CD4-positive, alpha-beta T cell (primary cell): ENCODE data around the gene GNPDA1. TPM values are rescaled to one million over a fixed set of nuclear protein-coding genes. Genes with fewer than 3 reads are reported as not detected.

Experiments
- ATAC-seq: fragments of 200-7000 bp; cut with Tn5 transposase; one replicate; pipeline ENCODE4 v1.10.0; 2022; ENCODE audit warnings: mild to moderate bottlenecking; ENCODE audit not compliant: poor library complexity
- CTCF ChIA-PET: fragments of 350-600 bp; sonication (Branson Sonifier 250); formaldehyde crosslinking; loops from one replicate; lab custom pipeline; 2021; ENCODE audit warnings: antibody characterized with exemption, inconsistent platforms; lab: Charles Lee
- POLR2A ChIA-PET: fragments of 350-600 bp; sonication (Branson Sonifier 250); formaldehyde crosslinking; loops from one replicate; lab custom pipeline; 2021; ENCODE audit warnings: antibody characterized with exemption, inconsistent platforms; lab: Charles Lee
- DNase-seq, 14 experiments: peaks; one replicate each; pipeline ENCODE4 v3.0.0-alpha.2; 2013 to 2020; ENCODE audit warnings: mixed read lengths in 2 of 14
- H3K27ac ChIP-seq, 2 donors: one replicate each; pipeline versions ENCODE4 v1.5.1 to v1.7.0; 2013; ENCODE audit warnings: low read length in 2 of 2, low read depth in 1 of 2, mild to moderate bottlenecking in 1 of 2
- H3K27me3 ChIP-seq, 2 experiments: 1 replicate in 1 of 2; 2 replicates in 1 of 2; pipeline versions ENCODE4 v1.6.1 to v1.7.0; 2013; ENCODE audit warnings: low read length in 2 of 2, control low read depth in 1 of 2, mild to moderate bottlenecking in 1 of 2, moderate library complexity in 1 of 2; ENCODE audit not compliant: insufficient read depth in 2 of 2, control insufficient read depth in 1 of 2
- H3K36me3 ChIP-seq: one replicate; pipeline ENCODE4 v1.6.1; 2013; ENCODE audit warnings: low read length, control low read depth; ENCODE audit not compliant: insufficient read depth
- H3K4me1 ChIP-seq: one replicate; pipeline ENCODE4 v1.6.1; 2013; ENCODE audit warnings: low read length, control low read depth; ENCODE audit not compliant: insufficient read depth
- H3K4me3 ChIP-seq: one replicate; pipeline ENCODE4 v1.5.1; 2013; ENCODE audit warnings: mild to moderate bottlenecking, low read length, moderate library complexity
- H3K9me3 ChIP-seq, 2 experiments: 1 replicate in 1 of 2; 2 replicates in 1 of 2; pipeline versions ENCODE4 v1.6.1 to v1.7.0; 2013; ENCODE audit warnings: low read length in 2 of 2, mild to moderate bottlenecking in 2 of 2, control low read depth in 1 of 2, moderate library complexity in 1 of 2; ENCODE audit not compliant: control insufficient read depth in 1 of 2, insufficient read depth in 1 of 2
- H3K27ac Mint-ChIP-seq: one replicate; pipeline ENCODE4 v1.8.0; 2020; ENCODE audit warnings: mixed read lengths
- H3K27me3 Mint-ChIP-seq: one replicate; pipeline ENCODE4 v1.8.0; 2021; ENCODE audit warnings: mixed read lengths
- H3K36me3 Mint-ChIP-seq: one replicate; pipeline ENCODE4 v1.8.0; 2021; ENCODE audit warnings: low read depth, mixed read lengths
- H3K4me1 Mint-ChIP-seq: one replicate; pipeline ENCODE4 v1.8.0; 2021; ENCODE audit warnings: low read depth, mixed read lengths
- H3K4me3 Mint-ChIP-seq: one replicate; pipeline ENCODE4 v1.8.0; 2020; ENCODE audit warnings: mild to moderate bottlenecking, mixed read lengths
- H3K9me3 Mint-ChIP-seq: one replicate; pipeline ENCODE4 v1.8.0; 2020; ENCODE audit warnings: mixed read lengths
- intact Hi-C, 2 experiments: fragments of 100-400 bp; cut with DNase I in 1 of 2; cut with micrococcal nuclease in 1 of 2; formaldehyde crosslinking; loops; one replicate each; pipeline versions ENCODE4 v1.15.1 to v1.9.0; 2023 to 2025; cut with DNase I, micrococcal nuclease
- total RNA-seq, 174 experiments: library from RNA in 2 of 174; stranded (reverse) in 2 of 174; gene quantifications; one replicate each; pipeline ENCODE4 v1.2.3 and lab custom pipeline; 2021 to 2026
- TF ChIP-seq, protein P1 (sequence below): fragments of 200-600 bp; IDR thresholded peaks from one replicate; pipeline ENCODE4 v1.8.0; 2022; ENCODE audit warnings: antibody characterized with exemption, mild to moderate bottlenecking

GNPDA1 gene
- total RNA-seq, 2 experiments from 2014 or later, result 5.8 to 6.6 TPM

- peak; percentile 100 for ATAC-seq
These were observed 12.0 kb upstream of the GNPDA1 start for GRCh38 chr5:142024771-142025304.

GRCh38 chr5:142023836-142024235, 11.0 kb upstream of the GNPDA1 start:
- H3K27ac Mint-ChIP-seq, result peak overlapping the region; percentile 93
- Histone ChIP-seq H3K4me3 (no peak overlapping the region), H3K27ac (no peak overlapping the region), H3K4me1 (peaks cover 9% of the 10 kb centered on the region), H3K9me3 (no peaks in the 10 kb centered on the region), H3K36me3 (no peaks in the 10 kb centered on the region), H3K27me3 (no peaks in the 10 kb centered on the region)
- no peak overlapping the region for H3K4me3 Mint-ChIP-seq
- intact Hi-C loops, result no loop called here
- ATAC-seq (no peak), DNase-seq (no peak)
- no peaks in the 10 kb centered on the region for H3K9me3 Mint-ChIP-seq
- H3K4me1 Mint-ChIP-seq, result peaks cover 25% of the 10 kb centered on the region
- CTCF ChIA-PET, result interaction anchor here (1.9 to 2.1 kb wide), 2 partner anchors 9 to 12 kb away, joined by 9 to 13 read pairs; no protein-coding TSS in a partner anchor
- TF ChIP-seq, protein P1, sequence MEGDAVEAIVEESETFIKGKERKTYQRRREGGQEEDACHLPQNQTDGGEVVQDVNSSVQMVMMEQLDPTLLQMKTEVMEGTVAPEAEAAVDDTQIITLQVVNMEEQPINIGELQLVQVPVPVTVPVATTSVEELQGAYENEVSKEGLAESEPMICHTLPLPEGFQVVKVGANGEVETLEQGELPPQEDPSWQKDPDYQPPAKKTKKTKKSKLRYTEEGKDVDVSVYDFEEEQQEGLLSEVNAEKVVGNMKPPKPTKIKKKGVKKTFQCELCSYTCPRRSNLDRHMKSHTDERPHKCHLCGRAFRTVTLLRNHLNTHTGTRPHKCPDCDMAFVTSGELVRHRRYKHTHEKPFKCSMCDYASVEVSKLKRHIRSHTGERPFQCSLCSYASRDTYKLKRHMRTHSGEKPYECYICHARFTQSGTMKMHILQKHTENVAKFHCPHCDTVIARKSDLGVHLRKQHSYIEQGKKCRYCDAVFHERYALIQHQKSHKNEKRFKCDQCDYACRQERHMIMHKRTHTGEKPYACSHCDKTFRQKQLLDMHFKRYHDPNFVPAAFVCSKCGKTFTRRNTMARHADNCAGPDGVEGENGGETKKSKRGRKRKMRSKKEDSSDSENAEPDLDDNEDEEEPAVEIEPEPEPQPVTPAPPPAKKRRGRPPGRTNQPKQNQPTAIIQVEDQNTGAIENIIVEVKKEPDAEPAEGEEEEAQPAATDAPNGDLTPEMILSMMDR, result no peak
- H3K27me3 Mint-ChIP-seq, result no peaks in the 10 kb centered on the region
- POLR2A ChIA-PET, result interaction anchor here (1.2 to 2.7 kb wide), 7 partner anchors 8 to 85 kb away, joined by 4 to 35 read pairs (median 16); partner anchors contain the start of genes GNPDA1, NDFIP1 and RNF14
- no peaks in the 10 kb centered on the region for H3K36me3 Mint-ChIP-seq

More at GRCh38 chr5:142024771-142025304, 12.0 kb upstream of the GNPDA1 start:
- Mint-ChIP-seq H3K27ac (peak overlapping the region; percentile 93), H3K27me3 (no peaks in the 10 kb centered on the region), H3K4me3 (peak overlapping the region; percentile 83), H3K36me3 (no peaks in the 10 kb centered on the region), H3K4me1 (peaks cover 25% of the 10 kb centered on the region), H3K9me3 (no peaks in the 10 kb centered on the region)
- CTCF ChIA-PET, result interaction anchor here (1.0 to 2.1 kb wide), 4 partner anchors 10 to 119 kb away, joined by 3 to 13 read pairs (median 6); no protein-coding TSS in a partner anchor
- peaks cover 8% of the 10 kb centered on the region for H3K4me1 ChIP-seq
- H3K4me3 ChIP-seq, result peak overlapping the region; percentile 53
- H3K27me3 ChIP-seq, result no peaks in the 10 kb centered on the region
- peak; percentile 62 to 91 (median 80) for DNase-seq
- intact Hi-C loops, result loop anchor here in 1 of 2 experiments (1.0 kb wide), 1 partner anchor 9 kb away; no protein-coding TSS in a partner anchor
- peak overlapping the region; percentile 72 to 88 for H3K27ac ChIP-seq
- TF ChIP-seq, protein P1, result no peak
- POLR2A ChIA-PET, result interaction anchor here (0.6 to 2.7 kb wide), 18 partner anchors 9 to 307 kb away, joined by 3 to 35 read pairs (median 4); partner anchors contain the start of genes GNPDA1, NDFIP1 and RNF14
- H3K36me3 ChIP-seq, result no peaks in the 10 kb centered on the region
- H3K9me3 ChIP-seq, result no peaks in the 10 kb centered on the region

DNA sequence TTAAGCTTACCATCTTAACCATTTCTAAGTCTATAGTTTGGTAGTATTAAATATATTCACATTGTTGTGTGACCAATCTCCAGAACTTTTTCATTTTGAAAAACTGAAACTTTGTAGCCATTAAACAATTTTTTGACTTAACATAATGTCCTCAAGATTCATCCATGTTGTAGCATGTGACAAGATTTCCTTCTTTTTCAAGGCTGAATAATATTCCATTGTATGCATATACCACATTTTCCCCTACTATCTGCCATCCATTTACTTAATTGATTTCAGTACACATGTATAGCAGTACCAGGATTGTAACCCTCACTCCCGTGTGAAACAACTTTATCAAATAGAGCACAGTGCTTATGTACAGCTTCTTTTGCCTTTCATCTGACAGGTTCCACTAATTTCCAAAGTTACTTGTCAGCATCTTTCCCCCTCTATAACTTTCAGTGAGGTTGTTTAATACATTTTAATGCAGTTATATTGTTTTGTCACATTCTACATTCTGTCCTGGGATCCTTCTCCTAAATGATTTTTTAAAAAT, 7.4 kb upstream of the GNPDA1 start:
- H3K27ac Mint-ChIP-seq, result no peak overlapping the region
- H3K4me1 Mint-ChIP-seq, result peaks cover 52% of the 10 kb centered on the region
- no peaks in the 10 kb centered on the region for H3K27me3 Mint-ChIP-seq
- ATAC-seq (no peak), DNase-seq (no peak)
- POLR2A ChIA-PET, result interaction anchor here (1.6 kb wide), 1 partner anchor 8 kb away, joined by 5 read pairs; the partner anchor contains the start of gene GNPDA1
- intact Hi-C loops, result no loop called here
- CTCF ChIA-PET, result no interaction called here
- no peak overlapping the region for H3K4me3 Mint-ChIP-seq
- H3K36me3 Mint-ChIP-seq, result no peaks in the 10 kb centered on the region
- Histone ChIP-seq H3K4me3 (no peak overlapping the region), H3K4me1 (peaks cover 43% of the 10 kb centered on the region), H3K27me3 (no peaks in the 10 kb centered on the region), H3K9me3 (no peaks in the 10 kb centered on the region), H3K36me3 (no peaks in the 10 kb centered on the region), H3K27ac (no peak overlapping the region)
- peaks cover 3% of the 10 kb centered on the region for H3K9me3 Mint-ChIP-seq
- TF ChIP-seq, protein P1, result no peak
